Activated T-cell treated with anti-CD3 and anti-CD28 coated beads, Interleukin-2, amount 50 U/mL, for 48 hours (primary cell): Measurements from ENCODE around the gene GRB2.
"Not testable (repeated sequence)": the region's sequence is repeated elsewhere in the genome, so short reads cannot be mapped to it uniquely, and the experiment has no call there.

Experiments
- DNase-seq, 2 experiments: peaks; one replicate each; pipeline ENCODE4 v3.0.0-alpha.2; 2020

GRB2 gene

DNA sequence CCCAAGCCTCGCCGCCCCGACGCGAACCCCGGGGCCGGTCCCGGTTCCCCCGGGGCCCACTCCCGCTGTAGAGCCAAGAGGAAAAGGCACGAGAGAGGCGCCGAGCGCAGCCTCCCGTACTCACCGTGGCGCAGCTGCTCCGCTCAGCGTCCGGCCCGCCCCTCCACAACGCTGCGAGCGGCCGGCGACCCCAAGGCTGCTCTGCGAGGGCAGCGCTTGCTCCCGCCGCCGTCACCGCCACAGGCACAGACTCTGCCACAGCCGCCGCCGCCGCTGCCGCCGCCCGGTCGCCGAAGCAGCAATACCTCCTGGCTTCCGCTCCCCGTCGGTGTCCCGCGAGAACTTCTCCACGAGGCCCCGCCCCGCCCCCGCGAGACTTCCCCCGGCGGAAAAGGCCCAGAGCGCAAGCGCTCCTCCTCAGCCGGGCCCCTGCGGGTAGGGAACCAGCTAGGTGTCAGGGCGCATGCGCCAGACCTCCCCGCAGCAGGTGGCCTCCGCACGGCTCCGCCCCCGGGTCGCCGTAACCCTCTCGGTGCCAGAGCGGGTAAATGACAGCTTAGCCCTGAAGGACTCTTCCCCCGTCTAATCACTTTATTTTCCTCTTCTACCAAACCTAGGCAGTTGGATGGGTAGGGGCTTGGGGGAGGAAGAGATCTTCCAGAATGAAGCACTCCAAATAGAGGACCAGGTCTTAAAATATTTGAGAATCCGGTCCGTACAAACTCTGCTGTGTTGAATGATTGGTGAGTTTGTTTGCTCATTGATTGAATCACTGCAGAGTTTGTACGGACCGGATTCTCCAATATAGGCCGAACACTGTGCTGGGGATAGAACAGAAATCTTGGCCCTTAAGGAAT, at the start of gene GRB2:
GRB2 (minus strand) TSS at position 314 of the 857 bp plus-strand sequence. CDS start 12,050 bp downstream, outside the sequence.
- DNase-seq = peak; percentile 100

GRCh38 chr17:75454672-75455071, 49.2 kb upstream of the GRB2 start:
- DNase-seq = not testable (repeated sequence)

- no peak for DNase-seq
Measured at GRCh38 chr17:75454193-75454592, 48.7 kb upstream of the GRB2 start.

- DNase-seq = no peak
Measured at GRCh38 chr17:75450270-75450669, 44.8 kb upstream of the GRB2 start.

- no peak for DNase-seq
Measured at GRCh38 chr17:75447951-75448856, 42.7 kb upstream of the GRB2 start.

- not testable (repeated sequence) for DNase-seq
Measured at GRCh38 chr17:75445896-75446295, 40.4 kb upstream of the GRB2 start.

DNA sequence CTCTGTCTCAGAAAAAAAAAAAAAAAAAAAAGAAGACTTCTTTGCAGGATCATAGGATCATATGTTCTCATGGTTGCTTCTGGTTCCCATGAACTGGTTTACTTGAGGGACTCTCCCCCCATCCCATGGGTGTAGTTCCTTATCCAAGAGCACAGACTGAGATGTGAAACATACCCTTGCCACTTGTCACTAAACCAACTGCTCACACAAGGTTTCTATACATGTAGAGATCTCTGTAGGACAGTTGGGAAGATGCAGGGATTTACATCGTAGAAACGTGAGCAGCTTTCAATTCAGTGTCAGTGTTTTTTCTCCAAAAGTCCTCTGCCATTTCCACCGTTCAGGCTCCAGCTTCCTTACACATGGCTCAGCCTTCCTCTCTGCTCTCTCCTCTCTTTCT, 39.8 kb upstream of the GRB2 start:
- DNase-seq = no peak

GRCh38 chr17:75442168-75443103, 37.0 kb upstream of the GRB2 start:
- DNase-seq = no peak

DNA sequence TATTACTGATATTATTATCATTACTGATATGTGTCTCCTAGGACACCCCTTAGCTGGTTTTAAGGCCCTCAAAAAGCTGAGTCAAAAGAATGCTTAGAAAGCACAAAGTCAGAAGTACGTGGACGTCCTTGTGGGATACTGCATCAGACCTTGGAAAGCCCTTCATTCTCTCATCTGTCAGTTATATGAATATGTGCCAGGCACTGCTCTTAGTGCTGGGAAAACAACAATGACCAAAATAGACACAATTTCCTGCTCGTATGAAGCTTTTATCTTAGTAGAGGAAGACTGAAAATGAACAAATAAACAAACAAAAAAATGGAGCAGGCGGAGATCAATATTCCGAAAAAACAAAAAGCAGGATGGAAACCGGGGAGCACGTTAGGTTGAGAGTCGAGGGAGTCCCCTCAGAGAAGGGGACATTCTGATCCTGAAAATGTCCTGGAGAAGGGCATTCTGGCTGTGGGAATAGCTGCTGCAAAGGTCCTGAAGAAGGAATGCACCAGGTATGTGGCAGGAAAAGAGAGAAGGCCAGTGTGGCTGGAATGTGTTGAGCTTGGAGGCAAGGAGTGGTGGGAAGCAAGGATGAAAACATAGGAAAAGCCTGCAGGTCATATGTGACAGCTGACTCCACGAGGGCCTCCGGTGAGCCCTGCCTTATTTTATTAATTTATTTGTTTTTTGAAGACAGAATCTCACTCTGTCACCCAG, 35.4 kb upstream of the GRB2 start:
- DNase-seq = no peak

- DNase-seq = no peak
Measured at GRCh38 chr17:75439287-75439686, 33.8 kb upstream of the GRB2 start.

DNA sequence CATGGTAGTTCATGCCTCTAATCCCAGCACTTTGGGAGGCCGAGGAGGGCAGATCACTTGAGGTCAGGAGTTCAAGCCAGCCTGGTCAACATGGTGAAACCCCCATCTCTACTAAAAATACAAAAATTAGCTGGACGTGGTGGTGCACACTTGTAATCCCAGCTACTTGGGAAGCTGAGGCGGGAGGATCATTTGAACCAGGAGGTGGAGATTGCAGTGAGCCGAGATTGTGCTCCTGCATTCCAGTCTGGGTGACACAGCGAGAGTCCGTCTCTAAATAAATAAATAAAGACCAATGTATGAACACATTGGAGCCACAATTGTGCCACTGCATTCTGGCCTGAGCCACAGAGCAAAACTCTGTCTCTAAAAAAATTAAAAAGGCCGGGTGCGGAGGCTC, 31.9 kb upstream of the GRB2 start:
- not testable (repeated sequence) for DNase-seq

DNA sequence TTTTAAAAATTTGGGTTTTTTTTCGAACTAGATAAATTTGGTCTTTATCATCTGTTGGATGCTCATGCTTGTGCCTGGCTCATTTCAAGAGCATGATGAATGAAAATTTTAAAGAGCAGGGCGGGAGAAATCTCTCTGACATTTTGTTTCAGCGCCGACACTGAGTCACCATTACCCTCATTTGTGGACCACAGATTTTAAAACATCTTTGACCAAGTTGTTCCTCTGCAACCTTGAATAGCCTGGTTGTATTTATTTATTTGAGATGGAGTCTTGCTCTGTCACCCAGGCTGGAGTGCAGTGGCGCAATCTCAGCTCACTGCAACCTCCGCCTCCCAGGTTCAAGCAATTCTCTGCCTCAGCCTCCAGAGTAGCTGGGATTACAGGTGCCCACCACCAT, 29.0 kb upstream of the GRB2 start:
- not testable (repeated sequence) for DNase-seq

DNA sequence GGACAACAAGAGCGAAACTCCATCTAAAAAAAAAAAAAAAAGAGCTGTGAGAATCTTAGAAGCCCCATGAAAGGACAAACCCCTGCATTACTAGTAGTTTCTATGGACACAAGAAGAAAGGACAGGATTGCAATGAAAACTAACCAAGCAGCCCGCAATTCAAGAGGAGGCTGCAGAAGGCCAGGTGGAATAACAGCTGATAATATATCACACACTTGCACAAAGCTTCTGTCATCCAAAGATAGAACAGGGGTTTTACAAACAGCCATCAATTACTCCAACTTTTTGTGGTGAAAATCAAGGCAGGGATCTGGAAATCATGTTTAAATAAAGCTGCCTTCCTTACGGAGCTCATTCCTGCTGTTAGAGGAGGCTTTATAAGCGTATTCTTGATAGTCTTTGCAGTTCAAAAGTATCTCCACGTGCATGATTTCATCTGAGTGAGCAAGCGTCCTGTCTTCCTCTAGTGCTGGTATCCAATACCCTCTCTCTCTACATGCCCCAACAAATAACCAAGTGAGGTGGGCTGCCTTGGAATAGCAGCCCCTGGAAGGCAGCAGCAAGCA, 27.8 kb upstream of the GRB2 start:
- no peak for DNase-seq

DNA sequence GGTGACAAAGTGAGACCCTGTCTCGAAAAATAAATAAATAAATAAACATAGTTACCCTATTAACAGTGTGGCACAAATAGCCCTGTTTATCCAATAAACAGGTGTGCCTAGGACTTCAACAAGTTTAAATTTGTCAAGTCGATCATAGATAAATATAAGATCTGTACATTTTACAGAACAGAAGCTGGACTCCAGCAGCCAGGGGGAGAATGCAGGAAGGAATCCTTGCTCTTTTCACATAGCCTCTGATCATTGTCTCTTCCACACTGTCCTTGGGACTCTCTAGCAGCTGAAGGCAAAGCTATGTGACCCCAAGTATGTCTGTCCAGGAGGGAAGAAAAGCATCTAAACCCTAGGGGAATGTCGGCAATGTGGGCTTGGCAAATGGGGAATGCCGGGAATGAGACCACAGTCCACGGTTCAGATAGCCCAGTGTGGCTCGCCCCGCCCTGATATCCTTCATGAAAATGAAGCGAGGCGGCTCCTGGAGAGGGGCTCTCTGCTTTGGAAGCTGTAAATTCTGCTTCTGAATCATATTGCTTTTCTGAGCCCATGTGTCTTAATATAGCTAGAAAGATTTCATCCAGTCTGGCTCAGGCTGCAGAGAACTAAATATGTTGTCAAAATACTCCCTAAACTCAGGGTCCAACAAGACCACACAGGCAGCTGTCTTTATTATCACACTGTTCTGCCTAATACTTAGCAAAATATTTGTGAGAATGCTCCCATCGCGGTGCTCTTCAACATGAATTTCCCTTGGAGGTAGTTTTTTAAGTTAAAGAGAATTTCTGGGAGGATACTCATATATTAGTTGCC, 24.9 kb upstream of the GRB2 start:
- no peak for DNase-seq

DNA sequence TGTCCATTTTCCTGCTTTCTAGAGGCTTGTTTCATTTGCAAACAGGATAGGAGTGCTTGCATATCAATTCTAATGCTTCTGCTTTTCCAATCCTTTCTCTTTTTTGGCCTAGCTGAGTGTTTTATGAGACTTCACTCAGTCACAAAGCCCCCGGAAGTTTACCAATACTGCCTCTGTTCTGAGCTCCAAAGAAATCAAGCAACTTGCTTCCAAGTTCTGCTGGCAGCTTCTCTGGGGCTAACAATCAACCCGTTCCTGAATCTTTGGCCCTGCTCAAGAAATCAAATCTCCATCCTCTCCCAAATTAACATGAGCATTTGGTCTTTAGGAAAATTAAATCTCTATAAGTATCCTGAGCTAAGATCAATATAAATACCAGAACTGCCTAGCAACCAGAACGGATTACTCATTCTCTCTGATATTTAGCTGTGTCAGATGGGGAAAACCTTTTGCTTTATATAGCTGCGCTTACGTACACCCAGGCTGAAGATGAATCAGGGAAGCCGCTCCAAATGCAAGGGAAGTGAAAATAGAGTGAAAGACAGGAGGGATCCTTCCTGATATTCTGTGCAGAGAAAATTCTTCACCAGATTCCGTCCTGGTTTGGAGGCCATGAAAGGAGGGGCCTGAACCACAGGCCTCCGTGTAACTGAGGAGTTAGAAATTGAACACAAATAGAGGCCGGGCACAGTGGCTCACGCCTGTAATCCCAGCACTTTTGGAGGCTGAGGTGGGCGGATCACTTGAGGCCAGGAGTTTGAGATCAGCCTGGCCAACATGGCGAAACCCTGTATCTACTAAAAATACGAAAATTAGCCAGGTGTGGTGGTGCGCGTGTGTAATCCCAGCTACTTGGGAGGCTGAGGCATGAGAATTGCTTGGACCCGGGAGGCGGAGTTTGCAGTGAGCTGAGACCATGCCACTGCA, 23.3 kb upstream of the GRB2 start:
- no peak for DNase-seq

GRCh38 chr17:75418531-75418930, 13.1 kb upstream of the GRB2 start:
- DNase-seq = no peak

GRCh38 chr17:75417054-75417580, 11.6 kb upstream of the GRB2 start:
- DNase-seq = no peak

GRCh38 chr17:75416006-75416405, 10.5 kb upstream of the GRB2 start:
- no peak for DNase-seq

GRCh38 chr17:75414488-75414887, 9.0 kb upstream of the GRB2 start:
- no peak for DNase-seq
